Measurements from ENCODE around the gene HSD17B13.

GRCh38 chr4:87359258-87359657, 36.6 kb upstream of the HSD17B13 start:
- TF ChIP-seq, protein P1, sequence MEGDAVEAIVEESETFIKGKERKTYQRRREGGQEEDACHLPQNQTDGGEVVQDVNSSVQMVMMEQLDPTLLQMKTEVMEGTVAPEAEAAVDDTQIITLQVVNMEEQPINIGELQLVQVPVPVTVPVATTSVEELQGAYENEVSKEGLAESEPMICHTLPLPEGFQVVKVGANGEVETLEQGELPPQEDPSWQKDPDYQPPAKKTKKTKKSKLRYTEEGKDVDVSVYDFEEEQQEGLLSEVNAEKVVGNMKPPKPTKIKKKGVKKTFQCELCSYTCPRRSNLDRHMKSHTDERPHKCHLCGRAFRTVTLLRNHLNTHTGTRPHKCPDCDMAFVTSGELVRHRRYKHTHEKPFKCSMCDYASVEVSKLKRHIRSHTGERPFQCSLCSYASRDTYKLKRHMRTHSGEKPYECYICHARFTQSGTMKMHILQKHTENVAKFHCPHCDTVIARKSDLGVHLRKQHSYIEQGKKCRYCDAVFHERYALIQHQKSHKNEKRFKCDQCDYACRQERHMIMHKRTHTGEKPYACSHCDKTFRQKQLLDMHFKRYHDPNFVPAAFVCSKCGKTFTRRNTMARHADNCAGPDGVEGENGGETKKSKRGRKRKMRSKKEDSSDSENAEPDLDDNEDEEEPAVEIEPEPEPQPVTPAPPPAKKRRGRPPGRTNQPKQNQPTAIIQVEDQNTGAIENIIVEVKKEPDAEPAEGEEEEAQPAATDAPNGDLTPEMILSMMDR (IDR thresholded peaks at IDR 0.05), result no peak
- no peak for TF ChIP-seq POLR2A (IDR thresholded peaks at IDR 0.05)

Measured in uterus (tissue), 2 donors.